Measurements from ENCODE around the gene EIF2B5.

DNA sequence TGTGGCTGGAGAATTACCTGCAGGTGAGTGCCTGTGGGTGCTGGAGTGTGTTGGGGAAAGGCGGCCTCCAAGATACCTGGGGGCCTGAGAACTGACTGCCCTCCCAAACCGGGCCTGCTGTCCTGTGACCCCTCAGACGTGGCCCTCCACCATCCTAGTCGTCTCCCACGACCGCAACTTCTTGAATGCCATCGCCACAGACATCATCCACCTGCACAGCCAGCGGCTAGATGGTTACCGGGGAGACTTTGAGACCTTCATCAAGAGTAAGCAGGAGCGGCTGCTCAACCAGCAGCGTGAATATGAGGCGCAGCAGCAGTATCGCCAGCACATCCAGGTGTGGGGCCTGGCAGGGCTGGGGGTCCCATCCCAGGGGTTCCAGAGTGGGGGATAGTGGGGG lies 54.3 kb downstream of the EIF2B5 start:
- TF ChIP-seq, protein P1, sequence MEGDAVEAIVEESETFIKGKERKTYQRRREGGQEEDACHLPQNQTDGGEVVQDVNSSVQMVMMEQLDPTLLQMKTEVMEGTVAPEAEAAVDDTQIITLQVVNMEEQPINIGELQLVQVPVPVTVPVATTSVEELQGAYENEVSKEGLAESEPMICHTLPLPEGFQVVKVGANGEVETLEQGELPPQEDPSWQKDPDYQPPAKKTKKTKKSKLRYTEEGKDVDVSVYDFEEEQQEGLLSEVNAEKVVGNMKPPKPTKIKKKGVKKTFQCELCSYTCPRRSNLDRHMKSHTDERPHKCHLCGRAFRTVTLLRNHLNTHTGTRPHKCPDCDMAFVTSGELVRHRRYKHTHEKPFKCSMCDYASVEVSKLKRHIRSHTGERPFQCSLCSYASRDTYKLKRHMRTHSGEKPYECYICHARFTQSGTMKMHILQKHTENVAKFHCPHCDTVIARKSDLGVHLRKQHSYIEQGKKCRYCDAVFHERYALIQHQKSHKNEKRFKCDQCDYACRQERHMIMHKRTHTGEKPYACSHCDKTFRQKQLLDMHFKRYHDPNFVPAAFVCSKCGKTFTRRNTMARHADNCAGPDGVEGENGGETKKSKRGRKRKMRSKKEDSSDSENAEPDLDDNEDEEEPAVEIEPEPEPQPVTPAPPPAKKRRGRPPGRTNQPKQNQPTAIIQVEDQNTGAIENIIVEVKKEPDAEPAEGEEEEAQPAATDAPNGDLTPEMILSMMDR (optimal IDR thresholded peaks at IDR 0.05 in 1 of 3, IDR thresholded peaks at IDR 0.05 in 1 of 3, conservative IDR thresholded peaks at IDR 0.05 in 1 of 3; ENCODE audit: extremely low read depth in 1 of 3, insufficient read depth in 2 of 3, low read length in 3 of 3) = no peak
- no peak for TF ChIP-seq EZH2 (IDR thresholded peaks at IDR 0.05; ENCODE audit: low read length)
